CD4-positive, alpha-beta T cell (primary cell): ENCODE measurements around the gene HDAC10. TPM values are rescaled to one million over a fixed set of nuclear protein-coding genes. Genes with fewer than 3 reads are reported as not detected.

Source experiments
- ATAC-seq: fragments of 200-7000 bp; cut with Tn5 transposase; one replicate; pipeline ENCODE4 v1.10.0; 2022; ENCODE audit warnings: mild to moderate bottlenecking; ENCODE audit not compliant: poor library complexity
- CTCF ChIA-PET: fragments of 350-600 bp; sonication (Branson Sonifier 250); formaldehyde crosslinking; loops from one replicate; lab custom pipeline; 2021; ENCODE audit warnings: antibody characterized with exemption, inconsistent platforms; lab: Charles Lee
- POLR2A ChIA-PET: fragments of 350-600 bp; sonication (Branson Sonifier 250); formaldehyde crosslinking; loops from one replicate; lab custom pipeline; 2021; ENCODE audit warnings: antibody characterized with exemption, inconsistent platforms; lab: Charles Lee
- DNase-seq, 14 experiments: peaks; one replicate each; pipeline ENCODE4 v3.0.0-alpha.2; 2013 to 2020; ENCODE audit warnings: mixed read lengths in 2 of 14
- H3K27ac ChIP-seq, 2 donors: one replicate each; pipeline versions ENCODE4 v1.5.1 to v1.7.0; 2013; ENCODE audit warnings: low read length in 2 of 2, low read depth in 1 of 2, mild to moderate bottlenecking in 1 of 2
- H3K27me3 ChIP-seq, 2 experiments: 1 replicate in 1 of 2; 2 replicates in 1 of 2; pipeline versions ENCODE4 v1.6.1 to v1.7.0; 2013; ENCODE audit warnings: low read length in 2 of 2, control low read depth in 1 of 2, mild to moderate bottlenecking in 1 of 2, moderate library complexity in 1 of 2; ENCODE audit not compliant: insufficient read depth in 2 of 2, control insufficient read depth in 1 of 2
- H3K36me3 ChIP-seq: one replicate; pipeline ENCODE4 v1.6.1; 2013; ENCODE audit warnings: low read length, control low read depth; ENCODE audit not compliant: insufficient read depth
- H3K4me1 ChIP-seq: one replicate; pipeline ENCODE4 v1.6.1; 2013; ENCODE audit warnings: low read length, control low read depth; ENCODE audit not compliant: insufficient read depth
- H3K4me3 ChIP-seq: one replicate; pipeline ENCODE4 v1.5.1; 2013; ENCODE audit warnings: mild to moderate bottlenecking, low read length, moderate library complexity
- H3K9me3 ChIP-seq, 2 experiments: 1 replicate in 1 of 2; 2 replicates in 1 of 2; pipeline versions ENCODE4 v1.6.1 to v1.7.0; 2013; ENCODE audit warnings: low read length in 2 of 2, mild to moderate bottlenecking in 2 of 2, control low read depth in 1 of 2, moderate library complexity in 1 of 2; ENCODE audit not compliant: control insufficient read depth in 1 of 2, insufficient read depth in 1 of 2
- H3K27ac Mint-ChIP-seq: one replicate; pipeline ENCODE4 v1.8.0; 2020; ENCODE audit warnings: mixed read lengths
- H3K27me3 Mint-ChIP-seq: one replicate; pipeline ENCODE4 v1.8.0; 2021; ENCODE audit warnings: mixed read lengths
- H3K36me3 Mint-ChIP-seq: one replicate; pipeline ENCODE4 v1.8.0; 2021; ENCODE audit warnings: low read depth, mixed read lengths
- H3K4me1 Mint-ChIP-seq: one replicate; pipeline ENCODE4 v1.8.0; 2021; ENCODE audit warnings: low read depth, mixed read lengths
- H3K4me3 Mint-ChIP-seq: one replicate; pipeline ENCODE4 v1.8.0; 2020; ENCODE audit warnings: mild to moderate bottlenecking, mixed read lengths
- H3K9me3 Mint-ChIP-seq: one replicate; pipeline ENCODE4 v1.8.0; 2020; ENCODE audit warnings: mixed read lengths
- intact Hi-C, 2 experiments: fragments of 100-400 bp; cut with DNase I in 1 of 2; cut with micrococcal nuclease in 1 of 2; formaldehyde crosslinking; loops; one replicate each; pipeline versions ENCODE4 v1.15.1 to v1.9.0; 2023 to 2025; cut with DNase I, micrococcal nuclease
- total RNA-seq, 174 experiments: library from RNA in 2 of 174; stranded (reverse) in 2 of 174; gene quantifications; one replicate each; pipeline ENCODE4 v1.2.3 and lab custom pipeline; 2021 to 2026
- TF ChIP-seq, protein P1 (sequence below): fragments of 200-600 bp; IDR thresholded peaks from one replicate; pipeline ENCODE4 v1.8.0; 2022; ENCODE audit warnings: antibody characterized with exemption, mild to moderate bottlenecking

Gene HDAC10
- total RNA-seq, 2 experiments from 2014 or later = 87.3 to 88.7 TPM

DNA sequence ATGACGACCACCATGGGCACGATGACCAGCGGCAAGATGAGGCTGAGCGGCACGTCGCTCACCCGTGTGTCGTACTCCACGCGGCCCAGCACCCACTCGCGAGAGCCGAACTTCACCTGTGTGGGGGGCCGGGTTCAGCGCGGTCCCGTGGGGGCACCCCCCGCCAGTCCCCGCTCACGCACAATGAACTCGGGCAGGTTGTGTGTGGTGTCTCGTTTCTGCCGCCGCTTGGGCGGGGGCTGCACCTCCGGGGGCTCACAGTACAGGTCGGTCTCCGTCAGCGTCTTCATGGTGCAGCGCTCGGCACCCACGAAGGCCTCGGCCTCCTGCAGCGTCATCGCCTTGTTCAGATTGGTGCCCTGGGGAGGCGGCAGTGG is 30.3 kb upstream of the HDAC10 start:
- peaks cover 0 to 9% of the 10 kb centered on the region in 2 experiments for H3K9me3 ChIP-seq
- TF ChIP-seq, protein P1, sequence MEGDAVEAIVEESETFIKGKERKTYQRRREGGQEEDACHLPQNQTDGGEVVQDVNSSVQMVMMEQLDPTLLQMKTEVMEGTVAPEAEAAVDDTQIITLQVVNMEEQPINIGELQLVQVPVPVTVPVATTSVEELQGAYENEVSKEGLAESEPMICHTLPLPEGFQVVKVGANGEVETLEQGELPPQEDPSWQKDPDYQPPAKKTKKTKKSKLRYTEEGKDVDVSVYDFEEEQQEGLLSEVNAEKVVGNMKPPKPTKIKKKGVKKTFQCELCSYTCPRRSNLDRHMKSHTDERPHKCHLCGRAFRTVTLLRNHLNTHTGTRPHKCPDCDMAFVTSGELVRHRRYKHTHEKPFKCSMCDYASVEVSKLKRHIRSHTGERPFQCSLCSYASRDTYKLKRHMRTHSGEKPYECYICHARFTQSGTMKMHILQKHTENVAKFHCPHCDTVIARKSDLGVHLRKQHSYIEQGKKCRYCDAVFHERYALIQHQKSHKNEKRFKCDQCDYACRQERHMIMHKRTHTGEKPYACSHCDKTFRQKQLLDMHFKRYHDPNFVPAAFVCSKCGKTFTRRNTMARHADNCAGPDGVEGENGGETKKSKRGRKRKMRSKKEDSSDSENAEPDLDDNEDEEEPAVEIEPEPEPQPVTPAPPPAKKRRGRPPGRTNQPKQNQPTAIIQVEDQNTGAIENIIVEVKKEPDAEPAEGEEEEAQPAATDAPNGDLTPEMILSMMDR = no peak
- no peak overlapping the region for H3K4me3 ChIP-seq
- Mint-ChIP-seq H3K27me3 (no peaks in the 10 kb centered on the region), H3K9me3 (no peaks in the 10 kb centered on the region), H3K27ac (no peak overlapping the region), H3K36me3 (no peaks in the 10 kb centered on the region), H3K4me1 (no peaks in the 10 kb centered on the region), H3K4me3 (no peak overlapping the region)
- H3K27ac ChIP-seq = no peak overlapping the region
- no peaks in the 10 kb centered on the region for H3K27me3 ChIP-seq
- no peaks in the 10 kb centered on the region for H3K4me1 ChIP-seq
- intact Hi-C loops = no loop called here
- ChIA-PET POLR2A (no interaction called here), CTCF (no interaction called here)
- ATAC-seq (no peak), DNase-seq (no peak)
- H3K36me3 ChIP-seq = no peaks in the 10 kb centered on the region

DNA sequence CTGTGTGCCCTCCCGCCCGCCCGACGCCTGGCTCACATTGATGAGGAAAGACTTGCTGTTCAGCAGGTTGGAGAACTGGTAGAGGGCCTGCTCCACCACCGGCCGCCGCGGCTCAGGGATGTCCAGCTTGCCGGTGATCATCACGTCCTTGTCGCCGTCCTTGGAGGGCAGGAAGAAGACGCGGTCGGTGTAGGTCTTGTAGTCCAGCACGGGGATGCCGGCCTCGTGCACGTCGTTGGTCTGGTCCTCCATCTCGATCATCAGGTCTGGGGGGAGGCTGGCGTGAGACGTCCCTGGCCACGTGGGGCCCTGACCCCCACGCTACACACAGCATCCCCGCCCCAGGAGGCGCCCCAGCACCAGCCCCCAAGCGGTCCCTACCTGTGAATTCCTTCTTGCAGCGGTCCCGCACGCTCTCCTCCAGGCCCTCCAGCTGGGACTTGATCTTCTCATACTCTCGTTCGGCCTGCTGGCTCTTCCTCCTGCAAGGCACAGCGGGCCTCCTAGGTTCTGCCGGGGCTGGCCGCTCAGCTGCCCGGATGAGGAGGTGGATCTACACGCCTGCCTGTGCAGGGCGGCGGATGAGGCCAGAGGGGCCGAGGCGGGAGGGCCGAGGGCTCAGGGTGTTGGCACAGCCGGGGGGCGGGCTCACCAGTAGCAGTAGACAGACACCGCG is 29.8 kb upstream of the HDAC10 start:
- Mint-ChIP-seq H3K36me3 (no peaks in the 10 kb centered on the region), H3K4me3 (no peak overlapping the region), H3K9me3 (no peaks in the 10 kb centered on the region), H3K27me3 (no peaks in the 10 kb centered on the region), H3K4me1 (no peaks in the 10 kb centered on the region), H3K27ac (no peak overlapping the region)
- Histone ChIP-seq H3K4me3 (no peak overlapping the region), H3K9me3 (peaks cover 0 to 14% of the 10 kb centered on the region in 2 experiments), H3K36me3 (no peaks in the 10 kb centered on the region), H3K27me3 (no peaks in the 10 kb centered on the region), H3K27ac (no peak overlapping the region), H3K4me1 (no peaks in the 10 kb centered on the region)
- TF ChIP-seq, protein P1 = no peak
- ATAC-seq (no peak), DNase-seq (no peak)
- CTCF ChIA-PET = no interaction called here
- intact Hi-C loops = no loop called here
- POLR2A ChIA-PET = no interaction called here

DNA sequence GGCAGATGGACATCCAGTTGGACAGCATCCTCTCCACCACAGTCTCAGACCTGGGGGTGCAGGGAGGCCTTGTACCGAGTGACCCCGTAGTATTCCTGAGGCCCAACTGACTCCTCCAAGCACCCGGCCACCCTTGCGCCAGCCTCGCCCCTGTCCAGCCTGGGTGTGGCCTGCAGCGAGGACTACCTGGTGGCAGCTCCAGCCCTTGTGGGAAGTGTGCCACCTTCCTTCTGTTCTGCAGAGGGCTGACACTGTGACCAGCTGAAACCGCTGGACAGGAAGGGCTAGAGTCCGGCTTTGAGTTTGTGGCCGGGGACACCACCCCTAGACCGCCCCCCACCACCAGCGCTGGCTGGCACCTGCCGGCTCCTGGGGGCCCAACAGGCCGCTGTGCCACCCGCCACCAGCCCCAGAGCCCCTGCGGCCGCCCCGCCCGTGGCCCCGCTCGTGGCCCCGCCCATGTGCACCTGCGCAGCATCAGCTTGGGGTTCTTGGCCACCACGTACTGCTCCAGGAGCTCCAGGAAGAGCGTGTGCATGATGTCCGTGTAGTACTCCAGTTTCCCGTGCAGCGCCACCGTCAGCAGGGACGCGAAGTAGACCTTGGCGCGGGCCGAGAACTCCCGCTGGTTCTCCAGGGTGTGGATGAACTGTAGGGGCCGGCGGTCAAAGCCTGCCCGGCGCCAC is 29.1 kb upstream of the HDAC10 start:
- intact Hi-C loops = no loop called here
- TF ChIP-seq, protein P1 = no peak
- no peak overlapping the region for H3K4me3 ChIP-seq
- no peak overlapping the region for H3K4me3 Mint-ChIP-seq
- no peaks in the 10 kb centered on the region for H3K36me3 Mint-ChIP-seq
- DNase-seq (no peak), ATAC-seq (no peak)
- CTCF ChIA-PET = interaction anchor here (1.5 kb wide), 1 partner anchor 62 kb away, joined by 3 read pairs; no protein-coding TSS in a partner anchor
- no peak overlapping the region for H3K27ac ChIP-seq
- no peaks in the 10 kb centered on the region for H3K4me1 ChIP-seq
- peaks cover 0 to 15% of the 10 kb centered on the region in 2 experiments for H3K9me3 ChIP-seq
- POLR2A ChIA-PET = no interaction called here
- H3K27me3 Mint-ChIP-seq = no peaks in the 10 kb centered on the region
- no peaks in the 10 kb centered on the region for H3K27me3 ChIP-seq
- H3K27ac Mint-ChIP-seq = no peak overlapping the region
- H3K4me1 Mint-ChIP-seq = no peaks in the 10 kb centered on the region
- H3K9me3 Mint-ChIP-seq = no peaks in the 10 kb centered on the region
- no peaks in the 10 kb centered on the region for H3K36me3 ChIP-seq
